Measurements from ENCODE around the gene RNU7-1.

RNU7-1 gene

GRCh38 chr12:6937481-6938352 is 5.9 kb upstream of the RNU7-1 start:
- peak; percentile 76 to 81 for DNase-seq (ENCODE audit: low read depth in 2 of 2)

- DNase-seq (ENCODE audit: low read depth in 2 of 2): no peak
Measured at GRCh38 chr12:6938353-6939190, 5.0 kb upstream of the RNU7-1 start.

GRCh38 chr12:6939191-6939540 is 4.5 kb upstream of the RNU7-1 start:
- DNase-seq (ENCODE audit: low read depth in 2 of 2): no peak

- DNase-seq (ENCODE audit: low read depth in 2 of 2): no peak
Measured at GRCh38 chr12:6941267-6941666, 2.3 kb upstream of the RNU7-1 start.

- no peak for DNase-seq (ENCODE audit: low read depth in 2 of 2)
Measured at GRCh38 chr12:6941782-6942181, 1.8 kb upstream of the RNU7-1 start.

GRCh38 chr12:6942331-6942665 is 1.3 kb upstream of the RNU7-1 start:
- no peak for DNase-seq (ENCODE audit: low read depth in 2 of 2)

GRCh38 chr12:6943389-6943721 is 261 bp upstream of the RNU7-1 start:
- peak; percentile 81 to 84 for DNase-seq (ENCODE audit: low read depth in 2 of 2)

GRCh38 chr12:6944381-6945186 is 968 bp downstream of the RNU7-1 start:
- peak; percentile 80 to 85 for DNase-seq (ENCODE audit: low read depth in 2 of 2)

GRCh38 chr12:6945613-6946012 is 2.0 kb downstream of the RNU7-1 start:
- no peak for DNase-seq (ENCODE audit: low read depth in 2 of 2)

GRCh38 chr12:6946033-6946919 is 2.7 kb downstream of the RNU7-1 start:
- DNase-seq (ENCODE audit: low read depth in 2 of 2): no peak

GRCh38 chr12:6946920-6947374 is 3.3 kb downstream of the RNU7-1 start:
- no peak for DNase-seq (ENCODE audit: low read depth in 2 of 2)

GRCh38 chr12:6947615-6948014 is 4.0 kb downstream of the RNU7-1 start:
- DNase-seq (ENCODE audit: low read depth in 2 of 2): no peak

GRCh38 chr12:6948873-6949594 is 5.4 kb downstream of the RNU7-1 start:
- no peak for DNase-seq (ENCODE audit: low read depth in 2 of 2)

GRCh38 chr12:6950401-6950801 is 6.8 kb downstream of the RNU7-1 start:
- no peak for DNase-seq (ENCODE audit: low read depth in 2 of 2)

- DNase-seq (ENCODE audit: low read depth in 2 of 2): no peak
Measured at GRCh38 chr12:6950811-6951540, 7.4 kb downstream of the RNU7-1 start, which contains the start of gene PTPN6. TSS of gene PTPN6 (plus strand) at chr12:6951356. CDS start at chr12:6951513, 157 bp downstream.

GRCh38 chr12:6951551-6952120 is 8.0 kb downstream of the RNU7-1 start:
- DNase-seq (ENCODE audit: low read depth in 2 of 2): no peak

- DNase-seq (ENCODE audit: low read depth in 2 of 2): no peak
Measured at GRCh38 chr12:6952121-6952862, 8.7 kb downstream of the RNU7-1 start.

- DNase-seq (ENCODE audit: low read depth in 2 of 2): no peak
Measured at GRCh38 chr12:6952863-6953441, 9.3 kb downstream of the RNU7-1 start.
